Mesenchymal stem cell (in vitro differentiated cells and primary cell): ENCODE results near the gene FGB.

Experiments
- DNase-seq: peaks from one replicate; pipeline ENCODE4 v3.0.0-alpha.2; 2013
- H2AFZ ChIP-seq: one replicate; pipeline ENCODE4 v1.6.1; 2013; ENCODE audit warnings: low read depth, mild to moderate bottlenecking, control low read depth, inconsistent platforms, low read length, moderate library complexity
- H2AK5ac ChIP-seq: 2 replicates; pipeline ENCODE4 v1.6.1; 2013; ENCODE audit warnings: low read length, moderate library complexity, mild to moderate bottlenecking, inconsistent platforms; ENCODE audit not compliant: severe bottlenecking
- H2BK120ac ChIP-seq: one replicate; pipeline ENCODE4 v1.6.1; 2013; ENCODE audit warnings: low read depth, mild to moderate bottlenecking, inconsistent platforms, low read length, moderate library complexity
- H2BK12ac ChIP-seq, 2 experiments: one replicate each; pipeline ENCODE4 v1.6.1; 2013; ENCODE audit warnings: inconsistent platforms in 2 of 2, low read length in 2 of 2, mild to moderate bottlenecking in 2 of 2, moderate library complexity in 2 of 2, control low read depth in 1 of 2
- H2BK15ac ChIP-seq: one replicate; pipeline ENCODE4 v1.6.1; 2013; ENCODE audit warnings: mild to moderate bottlenecking, low read depth, inconsistent platforms; ENCODE audit not compliant: poor library complexity, severe bottlenecking
- H2BK5ac ChIP-seq: 2 replicates; pipeline ENCODE4 v1.6.1; 2013; ENCODE audit warnings: low read depth, mild to moderate bottlenecking, low read length, control low read depth, inconsistent platforms; ENCODE audit not compliant: poor library complexity, severe bottlenecking
- H3K14ac ChIP-seq, 2 experiments: one replicate each; pipeline ENCODE4 v1.6.1; 2013; ENCODE audit warnings: inconsistent platforms in 2 of 2, low read length in 2 of 2, control low read depth in 1 of 2, mild to moderate bottlenecking in 1 of 2, moderate library complexity in 1 of 2
- H3K18ac ChIP-seq, 2 experiments: one replicate each; pipeline ENCODE4 v1.6.1; 2013; ENCODE audit warnings: inconsistent platforms in 2 of 2, low read length in 2 of 2, control low read depth in 1 of 2, low read depth in 1 of 2, mild to moderate bottlenecking in 1 of 2
- H3K23ac ChIP-seq, 2 experiments: one replicate each; pipeline ENCODE4 v1.6.1; 2013; ENCODE audit warnings: inconsistent platforms in 2 of 2, low read length in 2 of 2, mild to moderate bottlenecking in 2 of 2, moderate library complexity in 2 of 2, control low read depth in 1 of 2
- H3K27ac ChIP-seq: 2 replicates; pipeline ENCODE4 v1.5.1; 2013; ENCODE audit warnings: mild to moderate bottlenecking, moderate library complexity, low read length, control low read depth, inconsistent platforms; ENCODE audit not compliant: poor library complexity, severe bottlenecking
- H3K27me3 ChIP-seq, 2 experiments: 2 replicates each; pipeline versions ENCODE4 v1.6.1 to v1.7.0; 2013; ENCODE audit warnings: low read length in 2 of 2, mild to moderate bottlenecking in 2 of 2, moderate library complexity in 2 of 2, control low read depth in 1 of 2, inconsistent platforms in 1 of 2; ENCODE audit not compliant: control insufficient read depth in 1 of 2, insufficient read depth in 1 of 2
- H3K36me3 ChIP-seq, 2 experiments: 2 replicates each; pipeline versions ENCODE4 v1.6.1 to v1.7.0; 2013; ENCODE audit warnings: low read length in 2 of 2, control low read depth in 1 of 2, inconsistent platforms in 1 of 2, low read depth in 1 of 2, mild to moderate bottlenecking in 1 of 2; ENCODE audit not compliant: insufficient read depth in 2 of 2, control insufficient read depth in 1 of 2
- H3K4ac ChIP-seq, 2 experiments: one replicate each; pipeline ENCODE4 v1.6.1; 2013; ENCODE audit warnings: inconsistent platforms in 2 of 2, low read length in 2 of 2, mild to moderate bottlenecking in 2 of 2, moderate library complexity in 2 of 2, control low read depth in 1 of 2, low read depth in 1 of 2
- H3K4me1 ChIP-seq: 2 replicates; pipeline ENCODE4 v1.6.1; 2013; ENCODE audit warnings: low read depth, low read length, control low read depth; ENCODE audit not compliant: control insufficient read depth, insufficient read depth
- H3K4me2 ChIP-seq: 2 replicates; pipeline ENCODE4 v1.6.1; 2013; ENCODE audit warnings: low read length, mild to moderate bottlenecking, inconsistent platforms; ENCODE audit not compliant: poor library complexity, severe bottlenecking
- H3K4me3 ChIP-seq, 2 experiments: 2 replicates each; pipeline versions ENCODE4 v1.5.1 to v1.7.0; 2013; ENCODE audit warnings: low read length in 2 of 2, mild to moderate bottlenecking in 2 of 2, control low read depth in 1 of 2, low read depth in 1 of 2; ENCODE audit not compliant: insufficient read depth in 1 of 2
- H3K79me1 ChIP-seq: replicated peaks from 2 replicates; pipeline ENCODE4 v1.6.1; 2013; ENCODE audit warnings: mild to moderate bottlenecking, control low read depth, low read length, inconsistent platforms; ENCODE audit not compliant: poor library complexity, severe bottlenecking
- H3K9ac ChIP-seq: 2 replicates; pipeline ENCODE4 v1.7.0; 2013; ENCODE audit warnings: mild to moderate bottlenecking, low read length, moderate library complexity
- H3K9me3 ChIP-seq: 2 replicates; pipeline ENCODE4 v1.7.0; 2013; ENCODE audit warnings: mild to moderate bottlenecking, low read length; ENCODE audit not compliant: control insufficient read depth
- H4K8ac ChIP-seq: one replicate; pipeline ENCODE4 v1.6.1; 2013; ENCODE audit warnings: inconsistent platforms, mild to moderate bottlenecking, low read length, moderate library complexity
- H4K91ac ChIP-seq: one replicate; pipeline ENCODE4 v1.6.1; 2013; ENCODE audit warnings: mild to moderate bottlenecking, low read length, inconsistent platforms
- WGBS: methylation state at CpG from one replicate; pipeline ENCODE4 v1.1.7; 2013; ENCODE audit warnings: mixed read lengths; 5-methylcytosine and 5-hydroxymethylcytosine counted together

Gene FGB

GRCh38 chr4:154529728-154530519 lies 32.9 kb upstream of the FGB start:
- H4K91ac ChIP-seq, result no peak overlapping the region
- no peak overlapping the region for H3K23ac ChIP-seq
- WGBS, result 95% methylated on average over 4 of the region's 4 CpGs
- no peak overlapping the region for H2BK120ac ChIP-seq
- no peak overlapping the region for H3K4me3 ChIP-seq
- peaks cover 0 to 5% of the 10 kb centered on the region in 2 experiments for H3K27me3 ChIP-seq
- no peak overlapping the region for H3K27ac ChIP-seq
- H2AFZ ChIP-seq, result no peak overlapping the region
- no peaks in the 10 kb centered on the region for H3K36me3 ChIP-seq
- no peak overlapping the region for H3K18ac ChIP-seq
- DNase-seq, result no peak
- no peaks in the 10 kb centered on the region for H3K9me3 ChIP-seq
- H3K14ac ChIP-seq, result no peak overlapping the region
- H3K4me2 ChIP-seq, result no peak overlapping the region
- no peak overlapping the region for H3K4ac ChIP-seq
- no peaks in the 10 kb centered on the region for H3K79me1 ChIP-seq
- H2BK15ac ChIP-seq, result no peak overlapping the region
- no peak overlapping the region for H2AK5ac ChIP-seq
- no peak overlapping the region for H4K8ac ChIP-seq
- H2BK12ac ChIP-seq, result no peak overlapping the region
- no peak overlapping the region for H3K9ac ChIP-seq
- H3K4me1 ChIP-seq, result peaks cover 1% of the 10 kb centered on the region
- no peak overlapping the region for H2BK5ac ChIP-seq

GRCh38 chr4:154534296-154534695 lies 28.5 kb upstream of the FGB start:
- Histone ChIP-seq H2BK5ac (no peak overlapping the region), H3K14ac (no peak overlapping the region), H3K27me3 (no peaks in the 10 kb centered on the region), H3K4me1 (no peaks in the 10 kb centered on the region), H2AFZ (no peak overlapping the region), H2BK12ac (no peak overlapping the region), H3K27ac (no peak overlapping the region), H4K91ac (no peak overlapping the region), H3K36me3 (peaks cover 0 to 39% of the 10 kb centered on the region in 2 experiments), H3K4ac (no peak overlapping the region), H3K23ac (no peak overlapping the region), H3K4me2 (no peak overlapping the region), H2BK120ac (no peak overlapping the region), H3K9me3 (no peaks in the 10 kb centered on the region), H3K79me1 (no peaks in the 10 kb centered on the region), H4K8ac (no peak overlapping the region), H2BK15ac (no peak overlapping the region), H2AK5ac (no peak overlapping the region), H3K4me3 (no peak overlapping the region), H3K9ac (no peak overlapping the region), H3K18ac (no peak overlapping the region)
- 100% methylated on average over 1 of the region's 1 CpG for WGBS
- DNase-seq, result no peak

GRCh38 chr4:154542271-154542879 lies 20.4 kb upstream of the FGB start:
- Histone ChIP-seq H3K4me1 (no peaks in the 10 kb centered on the region), H2BK120ac (no peak overlapping the region), H3K36me3 (peaks cover 4 to 100% of the 10 kb centered on the region in 2 experiments), H2AFZ (no peak overlapping the region), H2BK15ac (no peak overlapping the region), H3K23ac (no peak overlapping the region), H4K8ac (no peak overlapping the region), H3K4me2 (no peak overlapping the region), H3K4me3 (no peak overlapping the region), H3K9me3 (peaks cover 4% of the 10 kb centered on the region), H4K91ac (no peak overlapping the region), H2AK5ac (no peak overlapping the region), H3K4ac (no peak overlapping the region), H2BK5ac (no peak overlapping the region), H3K27me3 (no peaks in the 10 kb centered on the region), H3K9ac (no peak overlapping the region), H3K14ac (no peak overlapping the region), H3K18ac (no peak overlapping the region), H3K79me1 (peaks cover 11% of the 10 kb centered on the region), H2BK12ac (no peak overlapping the region), H3K27ac (no peak overlapping the region)
- no peak for DNase-seq
- WGBS, result 100% methylated on average over 2 of the region's 4 CpGs

- no peak overlapping the region for H3K27ac ChIP-seq
- H3K9ac ChIP-seq, result no peak overlapping the region
- H4K8ac ChIP-seq, result no peak overlapping the region
- H2BK120ac ChIP-seq, result no peak overlapping the region
- no peak overlapping the region for H3K23ac ChIP-seq
- H2BK5ac ChIP-seq, result no peak overlapping the region
- no peak overlapping the region for H4K91ac ChIP-seq
- WGBS, result 100% methylated on average over 3 of the region's 4 CpGs
- H3K79me1 ChIP-seq, result peaks cover 9% of the 10 kb centered on the region
- no peak overlapping the region for H3K4me2 ChIP-seq
- no peak for DNase-seq
- no peak overlapping the region for H3K4me3 ChIP-seq
- H2AFZ ChIP-seq, result no peak overlapping the region
- H3K14ac ChIP-seq, result no peak overlapping the region
- peaks cover 4% of the 10 kb centered on the region for H3K9me3 ChIP-seq
- no peaks in the 10 kb centered on the region for H3K4me1 ChIP-seq
- H3K4ac ChIP-seq, result no peak overlapping the region
- no peak overlapping the region for H3K18ac ChIP-seq
- H2BK15ac ChIP-seq, result no peak overlapping the region
- no peak overlapping the region for H2BK12ac ChIP-seq
- no peak overlapping the region for H2AK5ac ChIP-seq
- H3K36me3 ChIP-seq, result peaks cover 4 to 77% of the 10 kb centered on the region in 2 experiments
- H3K27me3 ChIP-seq, result no peaks in the 10 kb centered on the region
Observed at GRCh38 chr4:154545689-154546088, 17.1 kb upstream of the FGB start.
